WTC11 (cell line): Measurements from ENCODE around the gene FABP3. TPM values are rescaled to one million over a fixed set of nuclear protein-coding genes. Genes with fewer than 3 reads are reported as not detected.

Source experiments
- ATAC-seq: fragments of 200-7000 bp; cut with Tn5 transposase; 2 replicates; pipeline ENCODE4 v1.10.0; 2021; ENCODE audit warnings: mild to moderate bottlenecking, moderate library complexity
- CTCF ChIA-PET: fragments of 300-600 bp; sonication (Branson Sonifier 250); formaldehyde crosslinking; loops from one replicate; lab custom pipeline; 2021; ENCODE audit warnings: antibody characterized with exemption; lab: Charles Lee
- POLR2A ChIA-PET: fragments of 350-600 bp; sonication (Branson Sonifier 250); formaldehyde crosslinking; loops from one replicate; lab custom pipeline; 2021; ENCODE audit warnings: antibody characterized with exemption; lab: Charles Lee
- DNase-seq: peaks from one replicate; pipeline ENCODE4 v3.0.0; 2021; ENCODE audit warnings: low spot score
- H3K27ac Mint-ChIP-seq: 2 replicates; pipeline ENCODE4 v1.8.0; 2021; ENCODE audit warnings: mixed read lengths
- H3K27me3 Mint-ChIP-seq: 2 replicates; pipeline ENCODE4 v1.8.0; 2021; ENCODE audit warnings: low read depth, mild to moderate bottlenecking, moderate library complexity, mixed read lengths
- H3K36me3 Mint-ChIP-seq: 2 replicates; pipeline ENCODE4 v1.8.0; 2021; ENCODE audit warnings: mixed read lengths
- H3K4me1 Mint-ChIP-seq: 2 replicates; pipeline ENCODE4 v1.8.0; 2022; ENCODE audit warnings: mixed read lengths
- H3K4me3 Mint-ChIP-seq: 2 replicates; pipeline ENCODE4 v1.8.0; 2021; ENCODE audit warnings: mild to moderate bottlenecking, moderate library complexity, mixed read lengths
- H3K9me3 Mint-ChIP-seq: 2 replicates; pipeline ENCODE4 v1.8.0; 2021; ENCODE audit warnings: mixed read lengths
- ATF2 ChIP-seq: sonication (generic); formaldehyde crosslinking; IDR thresholded peaks from 2 replicates; pipeline ENCODE4 v1.8.1; 2022; ENCODE audit warnings: low read depth, missing genetic modification reagents, borderline replicate concordance
- CBFB ChIP-seq: sonication (generic); formaldehyde crosslinking; IDR thresholded peaks from 2 replicates; pipeline ENCODE4 v1.8.1; 2022; ENCODE audit warnings: mild to moderate bottlenecking, low read depth, missing genetic modification reagents
- ELF4 ChIP-seq: sonication (generic); formaldehyde crosslinking; IDR thresholded peaks from 2 replicates; pipeline ENCODE4 v1.8.1; 2022; ENCODE audit warnings: low read depth, mild to moderate bottlenecking, moderate library complexity, missing genetic modification reagents
- EMX1 ChIP-seq: fragments of 250-450 bp; sonication (Bioruptor Pico); IDR thresholded peaks from 2 replicates; pipeline ENCODE4 v1.8.0; 2021; ENCODE audit warnings: mild to moderate bottlenecking
- FOXJ3 ChIP-seq: sonication (generic); formaldehyde crosslinking; IDR thresholded peaks from 2 replicates; pipeline ENCODE4 v1.9.0; 2021; ENCODE audit warnings: missing genetic modification reagents, mild to moderate bottlenecking, borderline replicate concordance
- GABPB1 ChIP-seq: sonication (generic); formaldehyde crosslinking; IDR thresholded peaks from 2 replicates; pipeline ENCODE4 v1.8.1; 2023; ENCODE audit warnings: mild to moderate bottlenecking, missing genetic modification reagents
- GRHL2 ChIP-seq: fragments of 250-450 bp; sonication (Bioruptor Pico); IDR thresholded peaks from 2 replicates; pipeline ENCODE4 v1.8.0; 2022; ENCODE audit warnings: mild to moderate bottlenecking, moderate library complexity; ENCODE audit not compliant: insufficient replicate concordance, severe bottlenecking
- KAT7 ChIP-seq: sonication (generic); formaldehyde crosslinking; IDR thresholded peaks from 2 replicates; pipeline ENCODE4 v1.8.1; 2023; ENCODE audit warnings: missing genetic modification reagents, mild to moderate bottlenecking, borderline replicate concordance
- NFATC4 ChIP-seq: fragments of 250-450 bp; sonication (Bioruptor Pico); IDR thresholded peaks from 2 replicates; pipeline ENCODE4 v1.9.0; 2021; ENCODE audit warnings: mild to moderate bottlenecking
- NR2C2 ChIP-seq: sonication (generic); formaldehyde crosslinking; IDR thresholded peaks from 2 replicates; pipeline ENCODE4 v1.8.0; 2022; ENCODE audit warnings: mild to moderate bottlenecking, missing genetic modification reagents
- ZBTB21 ChIP-seq: sonication (generic); formaldehyde crosslinking; IDR thresholded peaks from 2 replicates; pipeline ENCODE4 v1.8.1; 2023; ENCODE audit warnings: mild to moderate bottlenecking, missing genetic modification reagents, borderline replicate concordance
- ZNF671 ChIP-seq: fragments of 250-450 bp; sonication (Bioruptor Pico); IDR thresholded peaks from 2 replicates; pipeline ENCODE4 v1.8.0; 2021; ENCODE audit warnings: mild to moderate bottlenecking
- total RNA-seq: library from RNA; stranded (reverse); gene quantifications from 3 replicates; pipeline ENCODE4 v1.2.3, GENCODE V29; 2021
- TF ChIP-seq, protein P1 (sequence below): sonication (generic); formaldehyde crosslinking; IDR thresholded peaks from 2 replicates; pipeline ENCODE4 v1.8.0; 2023; ENCODE audit warnings: missing genetic modification reagents
- TF ChIP-seq, protein P2 (sequence below): sonication (generic); formaldehyde crosslinking; IDR thresholded peaks from 2 replicates; pipeline ENCODE4 v1.8.0; 2022; ENCODE audit warnings: mild to moderate bottlenecking, missing genetic modification reagents
- TF ChIP-seq, protein P3 (sequence below): sonication (generic); formaldehyde crosslinking; IDR thresholded peaks from 2 replicates; pipeline ENCODE4 v1.8.1; 2022; ENCODE audit warnings: mild to moderate bottlenecking, missing genetic modification reagents, moderate library complexity, borderline replicate concordance
- TF ChIP-seq, protein P4 (sequence below): sonication (generic); formaldehyde crosslinking; IDR thresholded peaks from 2 replicates; pipeline ENCODE4 v1.8.1; 2023; ENCODE audit warnings: mild to moderate bottlenecking, missing genetic modification reagents

FABP3 gene
- total RNA-seq, 1 experiment from 2014 or later = 25.0 TPM

- ATAC-seq = no peak
- ChIA-PET CTCF (no interaction called here), POLR2A (interaction anchor here (0.7 kb wide), 1 partner anchor 82 kb away, joined by 7 read pairs; no protein-coding TSS in a partner anchor)
- no peak for DNase-seq
- Mint-ChIP-seq H3K27me3 (no peaks in the 10 kb centered on the region), H3K36me3 (peaks cover 17% of the 10 kb centered on the region), H3K4me3 (no peak overlapping the region), H3K4me1 (no peaks in the 10 kb centered on the region), H3K27ac (no peak overlapping the region), H3K9me3 (no peaks in the 10 kb centered on the region)
- TF ChIP-seq FOXJ3 (CRISPR knock-in tag) (no peak), EMX1 (CRISPR knock-in tag) (no peak), ZNF671 (no peak), ELF4 (CRISPR knock-in tag) (no peak), GABPB1 (CRISPR knock-in tag) (no peak)
- TF ChIP-seq, protein P1, sequence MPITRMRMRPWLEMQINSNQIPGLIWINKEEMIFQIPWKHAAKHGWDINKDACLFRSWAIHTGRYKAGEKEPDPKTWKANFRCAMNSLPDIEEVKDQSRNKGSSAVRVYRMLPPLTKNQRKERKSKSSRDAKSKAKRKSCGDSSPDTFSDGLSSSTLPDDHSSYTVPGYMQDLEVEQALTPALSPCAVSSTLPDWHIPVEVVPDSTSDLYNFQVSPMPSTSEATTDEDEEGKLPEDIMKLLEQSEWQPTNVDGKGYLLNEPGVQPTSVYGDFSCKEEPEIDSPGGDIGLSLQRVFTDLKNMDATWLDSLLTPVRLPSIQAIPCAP (CRISPR knock-in tag) = no peak
Measured at GRCh38 chr1:31354283-31354682, 18.6 kb downstream of the FABP3 start.

DNA sequence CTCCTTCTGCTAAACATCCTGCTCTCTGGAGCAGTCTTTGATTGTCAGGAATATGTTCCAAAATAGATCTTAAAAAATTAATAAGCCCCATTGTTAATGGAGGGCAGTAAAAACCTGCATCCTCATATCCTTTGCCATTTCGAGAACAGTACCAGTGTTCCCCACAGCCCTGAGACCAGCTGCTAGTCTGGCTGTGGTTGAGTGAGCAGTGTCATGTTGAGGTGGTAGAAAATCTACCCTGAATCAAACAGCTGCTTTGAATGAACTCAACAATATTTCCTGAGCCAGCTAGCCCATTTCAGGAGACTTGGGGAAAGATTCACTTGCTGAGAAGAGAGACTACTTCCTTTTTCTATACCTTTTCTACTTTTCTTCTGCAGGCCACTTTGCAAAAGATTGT, 24.4 kb downstream of the FABP3 start:
- DNase-seq (no peak), ATAC-seq (no peak)
- Mint-ChIP-seq H3K27ac (no peak overlapping the region), H3K9me3 (no peaks in the 10 kb centered on the region), H3K4me3 (no peak overlapping the region), H3K4me1 (peaks cover 6% of the 10 kb centered on the region; the same call in 1 of the 2 replicates), H3K27me3 (no peaks in the 10 kb centered on the region)
- ChIA-PET CTCF (no interaction called here), POLR2A (no interaction called here)
- TF ChIP-seq, protein P2, sequence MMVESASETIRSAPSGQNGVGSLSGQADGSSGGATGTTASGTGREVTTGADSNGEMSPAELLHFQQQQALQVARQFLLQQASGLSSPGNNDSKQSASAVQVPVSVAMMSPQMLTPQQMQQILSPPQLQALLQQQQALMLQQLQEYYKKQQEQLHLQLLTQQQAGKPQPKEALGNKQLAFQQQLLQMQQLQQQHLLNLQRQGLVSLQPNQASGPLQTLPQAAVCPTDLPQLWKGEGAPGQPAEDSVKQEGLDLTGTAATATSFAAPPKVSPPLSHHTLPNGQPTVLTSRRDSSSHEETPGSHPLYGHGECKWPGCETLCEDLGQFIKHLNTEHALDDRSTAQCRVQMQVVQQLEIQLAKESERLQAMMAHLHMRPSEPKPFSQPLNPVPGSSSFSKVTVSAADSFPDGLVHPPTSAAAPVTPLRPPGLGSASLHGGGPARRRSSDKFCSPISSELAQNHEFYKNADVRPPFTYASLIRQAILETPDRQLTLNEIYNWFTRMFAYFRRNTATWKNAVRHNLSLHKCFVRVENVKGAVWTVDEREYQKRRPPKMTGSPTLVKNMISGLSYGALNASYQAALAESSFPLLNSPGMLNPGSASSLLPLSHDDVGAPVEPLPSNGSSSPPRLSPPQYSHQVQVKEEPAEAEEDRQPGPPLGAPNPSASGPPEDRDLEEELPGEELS = no peak
- no peak for TF ChIP-seq NFATC4
- TF ChIP-seq, protein P1 (CRISPR knock-in tag) = no peak
- TF ChIP-seq ATF2 (CRISPR knock-in tag) = no peak
- no peak for TF ChIP-seq NR2C2 (CRISPR knock-in tag)
- TF ChIP-seq, protein P3, sequence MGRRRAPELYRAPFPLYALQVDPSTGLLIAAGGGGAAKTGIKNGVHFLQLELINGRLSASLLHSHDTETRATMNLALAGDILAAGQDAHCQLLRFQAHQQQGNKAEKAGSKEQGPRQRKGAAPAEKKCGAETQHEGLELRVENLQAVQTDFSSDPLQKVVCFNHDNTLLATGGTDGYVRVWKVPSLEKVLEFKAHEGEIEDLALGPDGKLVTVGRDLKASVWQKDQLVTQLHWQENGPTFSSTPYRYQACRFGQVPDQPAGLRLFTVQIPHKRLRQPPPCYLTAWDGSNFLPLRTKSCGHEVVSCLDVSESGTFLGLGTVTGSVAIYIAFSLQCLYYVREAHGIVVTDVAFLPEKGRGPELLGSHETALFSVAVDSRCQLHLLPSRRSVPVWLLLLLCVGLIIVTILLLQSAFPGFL (CRISPR knock-in tag) = no peak
- TF ChIP-seq, protein P4, sequence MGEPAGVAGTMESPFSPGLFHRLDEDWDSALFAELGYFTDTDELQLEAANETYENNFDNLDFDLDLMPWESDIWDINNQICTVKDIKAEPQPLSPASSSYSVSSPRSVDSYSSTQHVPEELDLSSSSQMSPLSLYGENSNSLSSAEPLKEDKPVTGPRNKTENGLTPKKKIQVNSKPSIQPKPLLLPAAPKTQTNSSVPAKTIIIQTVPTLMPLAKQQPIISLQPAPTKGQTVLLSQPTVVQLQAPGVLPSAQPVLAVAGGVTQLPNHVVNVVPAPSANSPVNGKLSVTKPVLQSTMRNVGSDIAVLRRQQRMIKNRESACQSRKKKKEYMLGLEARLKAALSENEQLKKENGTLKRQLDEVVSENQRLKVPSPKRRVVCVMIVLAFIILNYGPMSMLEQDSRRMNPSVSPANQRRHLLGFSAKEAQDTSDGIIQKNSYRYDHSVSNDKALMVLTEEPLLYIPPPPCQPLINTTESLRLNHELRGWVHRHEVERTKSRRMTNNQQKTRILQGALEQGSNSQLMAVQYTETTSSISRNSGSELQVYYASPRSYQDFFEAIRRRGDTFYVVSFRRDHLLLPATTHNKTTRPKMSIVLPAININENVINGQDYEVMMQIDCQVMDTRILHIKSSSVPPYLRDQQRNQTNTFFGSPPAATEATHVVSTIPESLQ (CRISPR knock-in tag) = no peak
- TF ChIP-seq KAT7 (CRISPR knock-in tag) = no peak
- no peak for TF ChIP-seq GABPB1 (CRISPR knock-in tag)
- no peak for TF ChIP-seq ZBTB21 (CRISPR knock-in tag)
- no peak for TF ChIP-seq GRHL2 (CRISPR knock-in tag)
- TF ChIP-seq CBFB = no peak
- TF ChIP-seq, all 79 proteins: peak for 0
- H3K36me3 Mint-ChIP-seq = peaks cover 9% of the 10 kb centered on the region
